ENCODE results near the gene NR2F2.

NR2F2 gene

DNA sequence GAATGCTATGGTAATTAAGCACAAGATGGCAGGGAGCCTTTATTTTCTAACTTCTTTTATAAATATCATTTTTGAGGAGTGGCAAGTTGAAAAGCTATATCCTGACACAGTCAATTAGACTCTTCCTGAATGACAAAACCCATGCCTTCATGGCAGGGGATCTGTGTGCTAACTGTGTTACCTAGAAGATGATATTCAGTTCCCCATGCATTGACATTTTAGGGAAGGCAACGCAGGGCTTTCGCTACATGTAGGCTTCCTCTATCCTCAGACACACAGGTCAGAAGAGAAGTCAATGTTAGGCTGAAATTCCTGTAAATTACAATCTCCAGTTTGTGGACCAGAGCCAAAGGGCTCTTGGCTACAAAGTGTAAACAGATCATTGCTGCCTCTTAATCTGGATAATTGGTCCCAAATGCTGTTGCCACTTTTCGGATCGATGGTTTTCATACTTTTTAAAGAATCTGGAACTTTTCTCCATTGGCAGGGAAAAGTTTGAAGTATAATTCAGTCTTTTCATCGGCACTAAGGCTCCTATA, 22.6 kb upstream of the NR2F2 start:
- Histone ChIP-seq H3K27ac (ENCODE audit: low read length) (no peak overlapping the region), H3K4me1 (ENCODE audit: insufficient read depth, low read length) (no peaks in the 10 kb centered on the region), H3K36me3 (ENCODE audit: insufficient read depth, low read length) (no peaks in the 10 kb centered on the region), H3K9me3 (ENCODE audit: insufficient read depth, low read length, severe bottlenecking) (no peaks in the 10 kb centered on the region), H3K79me2 (ENCODE audit: insufficient read depth, low read length) (no peaks in the 10 kb centered on the region), H3K4me2 (ENCODE audit: insufficient read depth, low read length) (no peak overlapping the region), H4K20me1 (ENCODE audit: insufficient read depth, low read length) (no peaks in the 10 kb centered on the region), H3K9ac (ENCODE audit: low read depth, low read length) (no peak overlapping the region), H3K27me3 (ENCODE audit: insufficient read depth, low read length, poor library complexity) (no peaks in the 10 kb centered on the region), H3K4me3 (ENCODE audit: low read depth in 1 of 2, low read length in 2 of 2) (no peak overlapping the region), H2AFZ (ENCODE audit: low read depth, low read length) (no peak overlapping the region)
- ATAC-seq (ENCODE audit: insufficient read depth, low read depth), result no peak
- TF ChIP-seq EZH2 (IDR thresholded peaks at IDR 0.05; ENCODE audit: borderline replicate concordance, low read depth, low read length, severe bottlenecking), result no peak
- TF ChIP-seq, protein P1, sequence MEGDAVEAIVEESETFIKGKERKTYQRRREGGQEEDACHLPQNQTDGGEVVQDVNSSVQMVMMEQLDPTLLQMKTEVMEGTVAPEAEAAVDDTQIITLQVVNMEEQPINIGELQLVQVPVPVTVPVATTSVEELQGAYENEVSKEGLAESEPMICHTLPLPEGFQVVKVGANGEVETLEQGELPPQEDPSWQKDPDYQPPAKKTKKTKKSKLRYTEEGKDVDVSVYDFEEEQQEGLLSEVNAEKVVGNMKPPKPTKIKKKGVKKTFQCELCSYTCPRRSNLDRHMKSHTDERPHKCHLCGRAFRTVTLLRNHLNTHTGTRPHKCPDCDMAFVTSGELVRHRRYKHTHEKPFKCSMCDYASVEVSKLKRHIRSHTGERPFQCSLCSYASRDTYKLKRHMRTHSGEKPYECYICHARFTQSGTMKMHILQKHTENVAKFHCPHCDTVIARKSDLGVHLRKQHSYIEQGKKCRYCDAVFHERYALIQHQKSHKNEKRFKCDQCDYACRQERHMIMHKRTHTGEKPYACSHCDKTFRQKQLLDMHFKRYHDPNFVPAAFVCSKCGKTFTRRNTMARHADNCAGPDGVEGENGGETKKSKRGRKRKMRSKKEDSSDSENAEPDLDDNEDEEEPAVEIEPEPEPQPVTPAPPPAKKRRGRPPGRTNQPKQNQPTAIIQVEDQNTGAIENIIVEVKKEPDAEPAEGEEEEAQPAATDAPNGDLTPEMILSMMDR (IDR thresholded peaks at IDR 0.05; ENCODE audit: borderline replicate concordance, extremely low read depth, low read length, poor library complexity, severe bottlenecking), result no peak
- DNase-seq, result no peak

DNA sequence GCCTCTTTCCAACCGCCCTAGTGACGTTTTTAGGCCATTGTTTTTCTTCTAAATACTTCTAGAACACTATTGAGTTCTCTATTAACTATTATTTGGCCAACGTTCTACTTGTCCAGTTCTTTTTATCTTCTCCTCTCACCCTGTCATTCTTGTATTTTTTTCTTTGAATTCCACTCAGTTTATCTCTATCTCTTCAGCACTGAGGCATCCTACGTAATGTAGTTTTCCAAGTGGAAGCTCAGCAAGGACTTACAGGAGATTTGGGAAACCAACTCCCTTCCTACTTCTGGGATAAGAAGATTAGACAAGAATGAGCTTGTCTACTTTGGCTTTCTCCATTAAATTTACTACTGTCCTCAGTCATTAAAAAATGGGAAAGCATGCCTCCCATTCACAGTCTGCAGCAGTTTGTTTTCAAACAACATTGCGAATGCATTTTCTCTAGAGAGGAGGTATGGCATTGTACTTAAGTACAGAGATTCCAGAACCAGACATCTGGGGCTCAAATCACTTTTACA, 21.3 kb upstream of the NR2F2 start:
- Histone ChIP-seq H3K27ac (ENCODE audit: low read length) (no peak overlapping the region), H3K36me3 (ENCODE audit: insufficient read depth, low read length) (no peaks in the 10 kb centered on the region), H3K27me3 (ENCODE audit: insufficient read depth, low read length, poor library complexity) (no peaks in the 10 kb centered on the region), H3K9me3 (ENCODE audit: insufficient read depth, low read length, severe bottlenecking) (no peaks in the 10 kb centered on the region), H3K4me2 (ENCODE audit: insufficient read depth, low read length) (no peak overlapping the region), H2AFZ (ENCODE audit: low read depth, low read length) (no peak overlapping the region), H3K4me1 (ENCODE audit: insufficient read depth, low read length) (no peaks in the 10 kb centered on the region), H4K20me1 (ENCODE audit: insufficient read depth, low read length) (no peaks in the 10 kb centered on the region), H3K9ac (ENCODE audit: low read depth, low read length) (no peak overlapping the region), H3K79me2 (ENCODE audit: insufficient read depth, low read length) (no peaks in the 10 kb centered on the region), H3K4me3 (ENCODE audit: low read depth in 1 of 2, low read length in 2 of 2) (no peak overlapping the region)
- ATAC-seq (ENCODE audit: insufficient read depth, low read depth), result no peak
- TF ChIP-seq, protein P1 (IDR thresholded peaks at IDR 0.05; ENCODE audit: borderline replicate concordance, extremely low read depth, low read length, poor library complexity, severe bottlenecking), result no peak
- TF ChIP-seq EZH2 (IDR thresholded peaks at IDR 0.05; ENCODE audit: borderline replicate concordance, low read depth, low read length, severe bottlenecking), result no peak
- DNase-seq, result no peak

DNA sequence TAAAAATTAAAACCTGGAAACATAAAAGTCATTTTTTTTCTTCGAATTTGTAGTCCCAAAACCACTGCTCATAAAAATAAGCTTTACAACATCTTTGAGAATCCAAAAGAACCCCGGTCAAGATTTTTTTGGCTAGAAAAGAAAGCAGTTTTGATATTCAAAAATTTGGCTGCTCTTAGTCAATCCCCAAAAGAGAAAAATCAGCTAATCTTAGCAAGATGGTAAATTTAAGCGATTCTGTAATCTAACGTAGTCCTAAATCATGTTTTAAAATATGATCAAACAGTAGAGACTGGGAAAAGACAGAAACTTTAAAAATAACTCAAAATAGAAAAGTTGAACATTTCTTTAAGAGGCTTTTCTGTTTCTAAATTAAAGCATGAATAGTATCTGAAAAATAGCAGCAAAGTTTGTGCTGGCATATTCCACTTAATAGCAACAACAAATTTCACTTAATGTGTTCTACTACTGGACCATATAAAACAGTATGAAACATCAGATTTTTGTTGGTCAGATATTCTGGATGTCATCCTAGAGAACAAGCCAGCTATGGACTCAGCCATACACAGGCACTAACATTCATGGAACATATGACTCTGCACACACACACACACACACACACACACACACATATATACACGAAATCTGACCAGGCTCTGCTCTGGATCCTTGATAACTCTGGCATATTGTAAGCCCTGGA, 19.1 kb upstream of the NR2F2 start:
- no peaks in the 10 kb centered on the region for H3K79me2 ChIP-seq (ENCODE audit: insufficient read depth, low read length)
- H3K9me3 ChIP-seq (ENCODE audit: insufficient read depth, low read length, severe bottlenecking), result no peaks in the 10 kb centered on the region
- H3K9ac ChIP-seq (ENCODE audit: low read depth, low read length), result no peak overlapping the region
- ATAC-seq (ENCODE audit: insufficient read depth, low read depth) (no peak), DNase-seq (no peak)
- no peaks in the 10 kb centered on the region for H3K36me3 ChIP-seq (ENCODE audit: insufficient read depth, low read length)
- H4K20me1 ChIP-seq (ENCODE audit: insufficient read depth, low read length), result no peaks in the 10 kb centered on the region
- H2AFZ ChIP-seq (ENCODE audit: low read depth, low read length), result no peak overlapping the region
- H3K4me2 ChIP-seq (ENCODE audit: insufficient read depth, low read length), result no peak overlapping the region
- no peak overlapping the region for H3K4me3 ChIP-seq (ENCODE audit: low read depth in 1 of 2, low read length in 2 of 2)
- no peaks in the 10 kb centered on the region for H3K27me3 ChIP-seq (ENCODE audit: insufficient read depth, low read length, poor library complexity)
- no peak overlapping the region for H3K27ac ChIP-seq (ENCODE audit: low read length)
- H3K4me1 ChIP-seq (ENCODE audit: insufficient read depth, low read length), result no peaks in the 10 kb centered on the region
- TF ChIP-seq EZH2 (IDR thresholded peaks at IDR 0.05; ENCODE audit: borderline replicate concordance, low read depth, low read length, severe bottlenecking), result no peak
- TF ChIP-seq, protein P1 (IDR thresholded peaks at IDR 0.05; ENCODE audit: borderline replicate concordance, extremely low read depth, low read length, poor library complexity, severe bottlenecking), result no peak

Data from DND-41 (cell line).